HUDEP-2 (cell line): ENCODE data around the gene ACOX3.
"Not testable (repeated sequence)": the region's sequence is repeated elsewhere in the genome, so short reads cannot be mapped to it uniquely, and the experiment has no call there.

Experiments
- DNase-seq, 76 experiments: peaks; one replicate each; lab custom pipeline; 2025; ENCODE audit not compliant: unreplicated experiment in 76 of 76; lab: John Stamatoyannopoulos, UW

Gene ACOX3

DNA sequence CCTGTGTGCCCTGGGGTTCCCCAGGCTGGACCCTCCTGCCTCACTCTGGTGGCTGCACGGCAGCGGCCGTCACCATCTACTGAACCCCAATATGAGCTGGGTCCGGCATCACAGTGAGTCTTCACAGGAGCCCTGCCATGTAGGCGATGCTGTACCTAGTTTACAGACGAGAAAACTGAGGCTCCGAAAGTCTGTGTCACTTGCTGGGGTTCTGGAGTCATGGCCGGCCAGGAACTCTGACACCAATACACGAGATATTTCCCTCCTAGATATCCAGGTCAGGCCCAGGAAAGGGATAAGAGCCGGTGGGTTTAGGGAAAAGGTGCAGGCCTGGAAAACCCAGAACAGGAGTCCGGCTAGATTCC lies 96.6 kb downstream of the ACOX3 start:
- no peak for DNase-seq

DNA sequence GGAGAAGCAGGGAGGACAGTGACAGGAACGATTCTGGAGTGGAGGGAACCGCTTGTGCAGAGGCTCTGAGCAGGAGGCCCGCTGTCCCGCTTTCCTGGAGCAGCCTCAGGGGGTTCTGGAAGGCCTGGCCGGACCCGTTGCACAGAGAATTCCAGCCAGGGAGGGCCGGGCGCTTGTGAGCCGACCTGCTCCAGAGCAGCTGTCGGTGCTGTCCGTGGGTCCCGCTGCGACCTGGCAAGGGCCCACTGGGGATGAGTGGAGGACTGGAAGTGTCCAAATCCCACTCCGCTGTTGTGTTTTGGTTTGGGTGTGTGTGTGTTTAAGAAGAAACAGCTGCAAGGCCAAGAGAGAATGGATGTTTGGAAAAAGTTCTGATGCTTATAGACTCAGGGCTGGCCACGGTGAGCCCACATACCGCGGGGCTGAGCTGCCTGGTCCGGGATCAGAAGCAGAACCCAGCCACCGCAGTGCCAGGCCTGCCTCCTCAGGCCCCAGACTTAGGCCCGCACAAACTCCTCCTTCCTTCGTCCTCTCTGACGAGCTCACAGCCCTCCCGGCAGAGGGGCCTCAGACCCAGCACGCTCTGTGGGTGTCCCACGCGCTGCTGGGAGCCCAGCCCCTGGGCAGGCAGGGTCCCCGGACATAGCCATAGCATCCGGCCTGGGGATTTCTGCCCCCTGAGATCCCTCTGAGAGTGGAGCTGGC lies 97.1 kb downstream of the ACOX3 start:
- DNase-seq = no peak

DNA sequence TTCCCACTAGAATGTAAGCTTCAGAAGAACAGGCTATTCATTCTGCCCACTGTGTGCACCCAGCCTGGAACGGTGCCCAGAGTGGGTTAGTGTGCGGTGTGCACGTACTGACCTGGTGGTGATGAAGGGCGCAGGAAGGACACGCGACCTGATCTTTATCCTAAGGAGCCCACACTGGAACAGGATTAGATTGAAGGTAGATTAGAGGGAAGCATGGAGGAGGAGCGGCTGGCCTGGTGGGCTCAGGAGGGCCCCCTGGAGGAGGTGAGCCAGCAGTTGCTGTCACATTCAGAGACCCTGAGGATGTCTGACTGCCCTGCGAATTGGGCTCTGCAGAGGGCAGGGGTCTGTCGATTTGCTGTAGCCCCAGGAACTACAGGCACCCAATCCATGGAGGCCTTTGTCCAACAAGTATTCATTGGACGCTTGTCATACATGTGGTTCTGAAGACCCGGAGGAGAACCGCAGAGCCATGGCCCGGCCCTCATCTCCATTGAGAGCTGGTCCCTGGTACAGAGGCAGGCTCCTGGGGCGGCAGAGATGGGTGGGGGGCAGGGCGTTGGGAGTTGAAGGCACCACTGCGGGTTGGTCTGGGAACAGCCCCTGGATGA lies 97.8 kb downstream of the ACOX3 start:
- DNase-seq = no peak

DNA sequence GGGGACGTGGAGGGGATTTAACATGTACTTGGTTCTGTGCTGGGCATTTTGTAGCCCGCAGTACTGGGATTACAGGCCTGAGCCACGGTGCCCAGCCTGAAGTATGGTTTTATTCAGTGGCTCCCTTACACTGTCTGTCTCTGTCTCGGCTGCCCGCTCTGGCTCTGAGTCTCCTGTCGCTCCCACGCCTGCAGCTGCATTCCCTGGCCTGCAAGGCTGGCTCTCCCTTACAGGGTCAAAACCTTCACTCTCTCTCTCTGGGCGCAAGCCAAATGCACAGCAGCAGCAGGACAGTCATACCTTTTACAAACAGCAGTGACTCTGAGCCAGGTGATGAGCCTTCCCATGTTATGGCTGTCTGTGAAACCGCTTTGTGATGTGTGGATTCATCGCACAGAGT lies 98.8 kb downstream of the ACOX3 start:
- no peak for DNase-seq

DNA sequence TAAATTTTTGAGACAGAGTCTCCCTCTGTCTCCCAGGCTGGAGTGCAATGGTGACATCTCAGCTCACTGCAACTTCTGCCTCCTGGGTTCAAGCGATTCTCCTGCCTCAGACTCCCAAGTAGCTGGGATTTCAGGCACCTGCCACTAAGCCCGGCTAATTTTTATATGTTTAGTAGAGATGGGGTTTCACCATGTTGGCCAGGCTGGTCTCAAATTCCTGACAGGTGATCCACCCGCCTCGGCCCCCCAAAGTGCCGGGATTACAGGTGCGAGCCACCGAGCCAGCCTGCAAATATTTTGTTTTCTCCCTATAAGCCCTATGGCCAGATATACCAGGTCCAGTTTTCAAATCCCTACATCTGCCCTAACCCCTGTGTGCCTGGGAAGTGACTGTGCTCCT lies 99.2 kb downstream of the ACOX3 start:
- not testable (repeated sequence) for DNase-seq

DNA sequence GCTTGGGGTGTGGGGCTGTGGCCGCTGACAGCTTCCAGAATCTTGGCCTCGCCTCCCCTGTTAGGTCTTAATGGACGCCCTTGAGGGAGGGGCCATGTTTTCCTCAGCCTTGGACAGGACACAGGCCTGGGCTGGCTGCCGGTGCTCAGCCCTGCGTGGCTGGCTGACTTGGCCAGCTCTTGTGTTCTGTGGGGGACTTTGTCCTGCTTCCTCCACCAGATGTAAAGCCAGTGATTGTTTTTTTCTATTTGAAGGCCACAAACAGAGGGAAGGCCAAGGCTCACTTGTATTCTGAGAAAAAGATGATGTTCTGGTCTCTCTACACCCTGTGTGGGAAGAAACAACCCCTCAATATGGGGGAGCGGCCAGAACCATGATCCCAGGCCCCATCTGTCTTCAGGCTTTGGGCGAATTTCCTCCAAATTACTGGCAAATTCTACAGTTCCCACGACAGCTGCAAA lies 99.7 kb downstream of the ACOX3 start:
- DNase-seq = no peak

DNA sequence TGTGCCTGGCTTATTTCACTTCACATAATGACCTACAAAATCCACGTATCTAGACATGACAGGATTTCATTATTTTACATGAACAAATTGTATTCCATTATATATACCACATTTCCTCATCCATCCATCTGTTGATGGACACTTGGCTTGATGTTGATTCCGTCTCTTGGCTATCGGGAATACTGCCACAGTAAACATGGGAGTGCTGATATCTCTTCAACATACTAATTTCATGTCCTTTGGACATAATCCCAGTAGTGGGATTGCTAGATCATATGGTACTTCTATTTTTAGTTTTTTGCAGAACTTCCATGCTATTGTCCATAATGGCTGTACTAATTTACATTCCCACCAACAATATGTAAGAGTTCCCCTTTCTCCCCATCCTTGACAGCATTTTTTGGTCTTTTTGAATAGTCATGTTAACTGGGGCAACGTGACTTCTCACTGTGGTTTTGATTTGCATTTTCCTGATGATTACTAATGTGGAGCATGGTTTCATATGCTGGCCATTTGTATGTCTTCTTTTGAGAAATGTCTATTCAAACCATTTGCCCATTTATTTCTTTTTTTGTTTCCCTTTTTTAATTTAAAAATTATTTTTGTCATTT lies 102.1 kb downstream of the ACOX3 start:
- DNase-seq = no peak

DNA sequence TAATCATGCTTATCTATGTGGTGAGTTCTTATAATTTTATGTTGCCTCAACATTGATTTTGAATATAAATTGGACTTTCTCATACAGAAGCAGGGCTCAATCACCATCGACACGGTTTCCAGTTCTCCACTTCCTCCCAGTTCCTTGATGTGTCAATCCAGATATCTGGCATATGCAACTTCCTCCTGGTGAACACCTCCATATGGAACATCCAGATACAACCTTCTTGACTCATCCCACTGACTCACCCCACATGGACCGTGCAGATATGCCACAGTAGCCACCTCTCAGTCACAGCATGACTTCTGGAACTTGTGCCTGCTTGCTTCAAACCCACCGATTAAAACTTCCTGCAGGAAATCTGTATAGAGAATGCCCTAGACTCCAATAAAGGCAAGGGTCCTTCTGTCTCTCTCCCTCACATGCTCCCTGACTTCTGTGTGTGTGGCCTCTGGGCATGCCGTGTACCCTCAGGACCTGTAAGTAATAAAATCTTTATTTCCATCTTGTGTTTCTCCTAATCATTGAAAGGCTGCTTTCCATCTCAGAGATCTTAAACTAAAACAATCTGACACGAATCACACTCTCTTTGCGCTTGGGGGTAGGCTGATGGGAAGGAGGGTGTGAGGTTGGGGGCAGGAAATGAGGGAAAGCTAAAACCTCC lies 104.0 kb downstream of the ACOX3 start:
- peak in 6 of 76 experiments; percentile 1 to 35 (median 4) for DNase-seq

DNA sequence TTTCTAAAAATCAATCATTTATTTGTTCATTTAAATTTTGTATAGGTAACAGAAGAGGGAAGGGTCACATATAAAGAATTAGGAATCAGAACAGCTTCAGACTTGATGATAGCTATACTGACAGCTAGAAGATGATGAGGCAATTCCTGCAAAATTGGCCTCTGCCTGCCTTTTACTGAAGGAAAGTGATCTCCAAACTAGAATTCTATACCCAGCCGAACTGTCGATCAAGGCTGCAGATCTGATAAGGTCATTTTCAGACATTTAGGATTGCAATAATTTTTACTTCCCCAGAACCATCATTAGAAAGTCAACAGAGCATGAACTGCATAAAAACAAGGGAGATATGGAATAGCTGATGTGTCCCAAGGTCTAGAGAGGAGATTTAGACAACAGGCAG lies 104.7 kb downstream of the ACOX3 start:
- DNase-seq = no peak

DNA sequence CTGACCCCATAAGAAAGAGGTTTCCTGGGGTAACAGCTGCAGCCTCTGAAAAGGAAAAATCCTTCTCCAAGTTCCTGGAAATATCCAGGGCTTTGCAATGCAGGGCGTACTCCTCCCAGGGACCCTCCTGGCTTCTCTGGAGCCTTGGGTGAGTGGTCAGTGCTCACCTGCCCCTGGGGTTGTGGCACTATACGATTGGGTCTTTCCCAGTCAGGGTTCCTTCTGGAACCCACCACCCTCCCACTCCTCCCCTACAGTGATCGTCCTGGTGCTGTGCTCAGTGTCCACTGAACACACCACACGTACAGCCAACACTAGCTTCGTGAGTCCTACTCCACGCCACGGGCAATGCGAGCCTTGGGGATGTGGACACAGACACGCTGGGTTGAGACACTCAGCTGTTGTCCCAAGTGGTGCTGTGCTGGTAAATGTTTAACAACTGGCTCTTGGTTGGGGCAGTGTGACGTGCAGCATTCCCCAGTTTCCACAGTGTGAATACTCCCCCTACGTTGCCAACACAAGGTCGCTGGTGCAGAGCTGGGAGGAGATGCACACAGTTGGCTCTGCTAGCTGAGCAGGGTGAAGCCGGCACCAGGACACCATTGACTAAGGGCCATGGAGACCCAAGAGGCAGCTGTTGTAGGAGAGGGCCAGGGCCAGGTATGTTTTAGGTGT lies 105.6 kb downstream of the ACOX3 start:
- DNase-seq = no peak

DNA sequence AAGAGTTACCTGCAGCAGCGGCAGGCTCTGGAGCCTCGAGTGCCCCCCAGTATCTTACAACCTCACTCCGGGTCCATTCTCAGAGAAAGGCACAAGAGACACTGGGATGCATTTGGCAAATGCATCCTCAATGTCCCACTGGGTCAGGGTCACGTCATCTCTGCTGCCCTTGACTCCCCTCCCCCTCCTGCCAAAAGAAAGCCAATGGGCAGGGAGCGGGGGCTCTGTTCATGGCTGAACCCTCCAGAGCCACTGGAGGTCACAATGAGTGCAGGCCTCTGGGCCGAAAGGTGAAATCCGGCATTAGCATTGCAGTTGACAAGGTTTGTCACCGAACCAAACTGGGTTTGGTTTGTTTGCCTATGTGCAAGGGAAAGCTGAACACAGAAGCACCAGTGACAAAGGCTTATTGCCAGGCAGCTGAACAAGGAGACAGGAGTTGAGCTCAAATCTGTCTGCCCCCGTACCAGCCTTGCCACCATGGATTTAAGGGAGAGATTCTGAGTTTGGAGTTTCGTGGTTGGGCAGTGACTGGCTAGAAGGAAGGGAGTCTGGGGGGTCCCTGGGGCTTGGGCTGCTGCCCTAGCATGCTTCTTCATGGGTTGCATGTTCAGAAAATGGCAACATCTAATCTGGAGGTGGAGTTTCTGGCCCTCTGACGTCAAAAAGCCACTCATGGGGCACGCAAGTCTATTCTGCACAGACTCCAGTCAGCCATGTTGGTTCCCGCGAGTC lies 106.6 kb downstream of the ACOX3 start:
- DNase-seq = no peak

DNA sequence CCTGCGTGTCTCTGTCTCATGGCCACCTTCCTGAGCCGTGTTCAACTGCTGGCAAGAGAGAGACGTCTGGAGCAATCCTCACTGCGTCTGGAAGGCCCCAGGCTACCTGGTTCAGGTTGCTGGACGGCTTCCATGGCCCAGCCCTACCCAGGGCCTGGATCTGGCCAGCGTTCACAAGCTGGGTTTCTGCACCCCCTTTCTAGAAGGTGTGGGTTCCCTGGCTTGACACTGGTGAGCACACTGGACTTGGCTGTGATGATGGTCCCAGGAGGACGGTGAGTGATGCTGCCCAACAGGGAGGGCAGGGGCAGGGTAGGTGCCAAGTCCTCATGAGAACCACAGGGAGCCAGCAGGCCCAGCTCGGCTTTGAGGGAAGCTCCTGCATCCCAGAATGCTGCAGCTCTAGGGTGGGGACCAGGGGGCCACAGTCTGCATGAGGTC lies 107.6 kb downstream of the ACOX3 start:
- DNase-seq = no peak

DNA sequence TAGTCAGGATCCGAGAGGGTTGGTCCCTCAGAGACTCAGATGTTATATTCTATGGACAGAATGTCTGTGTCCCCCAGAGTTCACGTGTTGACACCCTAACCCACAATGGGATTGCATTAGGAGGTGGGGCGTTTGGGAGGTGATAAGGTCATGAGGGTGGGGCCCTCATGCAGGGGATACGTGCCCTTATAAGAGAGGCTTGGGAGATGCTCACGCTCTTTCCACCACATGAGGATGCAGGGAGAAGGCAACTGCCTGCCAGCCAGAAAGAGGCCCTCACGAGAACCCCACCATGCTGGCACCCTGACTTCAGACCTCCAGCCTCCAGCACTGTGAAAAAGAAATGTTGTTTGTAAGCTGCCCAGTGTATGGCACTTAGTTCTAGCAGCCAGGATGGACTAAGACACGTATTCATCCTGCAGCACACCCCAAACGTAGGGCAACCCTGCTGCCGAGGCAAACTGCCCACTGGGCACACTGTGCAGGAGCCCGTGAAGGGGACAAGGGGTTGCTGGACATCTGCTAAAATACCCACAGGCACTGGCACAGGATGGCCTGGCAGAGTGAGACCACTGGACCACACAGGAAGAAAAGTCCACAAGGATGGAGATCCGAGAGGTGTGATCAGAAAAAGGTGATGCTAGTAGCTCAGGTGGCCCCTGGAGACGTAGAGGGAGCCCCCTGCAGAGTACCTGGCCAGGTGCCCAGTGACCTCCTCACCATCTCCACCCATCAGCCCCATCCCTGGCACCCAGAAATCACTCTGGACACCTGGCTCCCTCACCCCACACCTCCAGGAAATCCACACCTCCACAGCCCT lies 108.3 kb downstream of the ACOX3 start:
- no peak for DNase-seq

DNA sequence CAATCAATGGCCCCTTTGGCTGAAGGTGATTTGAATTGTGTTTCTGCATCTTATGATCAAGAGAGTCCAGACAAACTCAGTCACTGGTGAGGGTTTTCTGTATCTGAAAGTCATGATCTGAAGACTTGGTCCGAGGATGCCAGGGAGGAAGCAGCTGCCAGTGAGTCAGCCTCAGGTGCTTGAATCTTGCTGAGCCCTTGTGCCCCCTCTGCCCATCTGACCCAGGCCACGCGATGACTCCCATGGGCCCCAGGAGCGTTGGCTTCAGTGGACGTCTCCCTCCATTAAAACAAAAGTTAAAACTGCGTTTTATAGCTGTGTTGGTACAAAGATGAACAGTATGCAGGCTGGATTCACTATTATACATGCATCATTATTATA lies 109.0 kb downstream of the ACOX3 start:
- DNase-seq = no peak

DNA sequence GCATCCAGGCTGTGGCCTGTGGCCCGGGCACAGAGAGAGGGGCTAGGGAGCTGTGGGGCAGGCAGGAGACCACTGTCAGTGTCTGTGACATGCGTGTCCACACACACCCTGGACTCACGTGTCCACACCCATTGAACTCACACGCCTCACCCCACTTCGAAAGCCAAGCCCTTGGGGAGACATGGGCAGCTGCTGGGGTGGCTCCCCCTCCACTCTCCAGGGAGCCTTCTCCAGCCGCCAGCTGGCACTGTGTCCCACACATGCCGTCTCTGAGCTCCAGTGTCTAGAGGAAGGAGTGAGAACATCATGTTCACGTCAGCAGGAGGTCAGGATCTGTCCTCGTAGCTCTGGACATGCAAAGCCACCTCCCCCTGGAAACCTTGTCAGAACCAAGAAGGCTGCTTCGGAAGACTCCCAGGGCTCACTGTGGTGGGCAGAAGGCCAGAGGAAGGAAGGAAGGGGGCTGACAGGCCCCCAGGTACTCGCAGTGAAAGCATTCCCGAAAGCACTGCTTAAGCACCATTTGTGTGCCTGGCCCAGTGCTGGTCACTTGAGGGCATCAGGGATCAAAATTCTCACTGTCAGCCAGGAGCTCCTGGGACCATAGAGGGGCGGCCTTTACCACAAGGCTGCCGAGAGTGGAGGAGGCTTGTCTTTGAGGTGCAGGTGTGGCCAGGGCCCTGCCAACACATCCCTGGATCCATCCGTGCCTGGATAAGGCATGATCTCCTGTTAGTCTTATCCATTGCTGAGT lies 109.5 kb downstream of the ACOX3 start:
- DNase-seq = no peak

DNA sequence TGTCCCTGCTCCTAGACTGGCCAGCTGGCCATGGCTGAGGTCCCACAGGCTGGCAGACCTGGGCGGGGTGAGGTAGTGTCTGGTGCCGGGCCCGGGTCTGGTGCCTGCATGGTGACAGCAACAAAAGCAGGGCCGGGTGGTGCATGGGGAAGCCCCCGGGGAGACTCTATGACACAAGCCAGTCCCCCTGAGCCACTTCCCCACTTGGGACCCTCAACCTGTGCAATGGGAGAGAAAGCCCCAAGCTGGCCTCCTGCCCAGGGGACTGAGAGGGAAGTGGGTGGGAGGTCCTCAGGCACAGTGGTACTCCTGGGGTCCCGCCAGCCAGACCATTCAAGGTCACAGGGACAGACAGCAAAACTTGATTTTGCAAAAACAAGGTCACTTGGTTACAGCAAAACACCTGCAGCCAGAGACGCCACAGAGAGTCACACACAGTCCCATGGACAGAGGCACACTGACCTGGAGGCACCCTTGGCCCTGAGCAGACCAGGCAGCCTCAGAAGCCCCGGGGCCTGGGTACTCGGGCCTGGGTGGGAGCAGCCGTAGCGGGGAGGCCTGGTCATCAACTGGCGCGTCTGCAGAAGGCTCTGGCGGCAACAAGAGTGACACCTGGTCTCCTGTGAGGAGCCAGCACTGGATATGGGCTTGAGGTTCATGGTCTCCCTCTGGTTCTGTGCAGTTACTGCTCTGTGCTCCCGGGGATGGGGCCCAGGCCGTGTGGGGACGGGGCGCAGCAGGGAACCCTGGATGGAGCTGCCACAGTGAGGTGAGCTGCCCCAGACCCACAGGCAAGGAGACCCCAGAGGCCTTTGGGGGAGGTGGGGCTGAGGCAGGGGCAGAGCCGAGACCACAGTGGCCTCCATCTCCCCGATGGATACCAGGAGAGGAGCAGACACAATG lies 110.4 kb downstream of the ACOX3 start:
- no peak for DNase-seq

DNA sequence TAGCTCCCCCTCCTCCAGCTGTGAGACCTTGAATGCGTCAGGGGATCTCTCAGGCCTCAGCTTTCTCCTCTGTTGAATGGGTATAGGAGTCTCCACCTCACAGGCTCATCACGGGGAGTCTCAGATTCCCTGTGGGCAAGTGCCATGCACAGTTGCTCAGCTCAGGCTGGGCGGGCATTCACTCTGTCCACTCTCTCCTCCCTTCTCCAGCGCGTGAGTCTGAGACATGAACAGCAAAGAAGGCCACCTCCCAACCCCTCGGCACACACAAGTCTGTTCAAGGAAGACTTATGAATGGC lies 111.0 kb downstream of the ACOX3 start:
- DNase-seq = no peak
